OCI-LY7 (cell line): ENCODE results near the gene GRID1.

Experiments
- EZH2phosphoT487 ChIP-seq: fragments of 200-600 bp; sonication (generic); IDR thresholded peaks from 2 replicates; pipeline ENCODE4 v1.6.1; 2018; ENCODE audit warnings: low read depth, borderline replicate concordance, mild to moderate bottlenecking, mixed run types, antibody characterized with exemption, low read length, moderate library complexity, mixed read lengths
- TF ChIP-seq, protein P1 (sequence below): fragments of 200-600 bp; sonication (generic); conservative IDR thresholded peaks from 2 replicates; pipeline ENCODE4 v1.5.1; 2014; ENCODE audit warnings: mild to moderate bottlenecking, antibody characterized with exemption, low read length, moderate library complexity, mixed read lengths

DNA sequence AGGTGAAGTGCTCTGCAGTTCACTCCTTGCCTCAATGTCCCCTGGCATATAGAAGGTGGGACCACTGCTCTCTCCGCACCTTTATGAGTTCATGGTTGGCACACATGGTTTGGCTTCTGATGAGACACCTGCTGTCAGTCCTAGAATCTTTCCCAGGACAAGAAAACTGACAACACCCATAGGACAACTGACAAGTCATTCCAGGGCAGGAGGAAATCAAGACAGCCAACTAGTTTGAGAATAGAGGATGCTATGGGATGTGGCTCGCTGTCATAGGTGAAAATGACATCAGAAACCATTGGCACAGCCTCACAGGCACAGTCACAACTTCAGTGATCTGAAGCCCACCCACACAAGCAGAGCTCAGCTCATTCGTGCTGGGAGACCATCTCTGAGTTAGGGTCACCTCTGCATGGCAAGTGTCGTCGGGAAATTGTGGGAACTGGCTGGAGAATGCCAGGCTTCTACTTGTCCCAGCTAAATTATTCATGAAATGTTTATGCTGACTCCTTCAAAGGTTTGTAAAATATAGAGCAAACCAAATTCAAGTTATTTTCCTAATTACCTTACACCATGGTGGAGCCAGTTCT lies 762.4 kb downstream of the GRID1 start:
- TF ChIP-seq, protein P1, sequence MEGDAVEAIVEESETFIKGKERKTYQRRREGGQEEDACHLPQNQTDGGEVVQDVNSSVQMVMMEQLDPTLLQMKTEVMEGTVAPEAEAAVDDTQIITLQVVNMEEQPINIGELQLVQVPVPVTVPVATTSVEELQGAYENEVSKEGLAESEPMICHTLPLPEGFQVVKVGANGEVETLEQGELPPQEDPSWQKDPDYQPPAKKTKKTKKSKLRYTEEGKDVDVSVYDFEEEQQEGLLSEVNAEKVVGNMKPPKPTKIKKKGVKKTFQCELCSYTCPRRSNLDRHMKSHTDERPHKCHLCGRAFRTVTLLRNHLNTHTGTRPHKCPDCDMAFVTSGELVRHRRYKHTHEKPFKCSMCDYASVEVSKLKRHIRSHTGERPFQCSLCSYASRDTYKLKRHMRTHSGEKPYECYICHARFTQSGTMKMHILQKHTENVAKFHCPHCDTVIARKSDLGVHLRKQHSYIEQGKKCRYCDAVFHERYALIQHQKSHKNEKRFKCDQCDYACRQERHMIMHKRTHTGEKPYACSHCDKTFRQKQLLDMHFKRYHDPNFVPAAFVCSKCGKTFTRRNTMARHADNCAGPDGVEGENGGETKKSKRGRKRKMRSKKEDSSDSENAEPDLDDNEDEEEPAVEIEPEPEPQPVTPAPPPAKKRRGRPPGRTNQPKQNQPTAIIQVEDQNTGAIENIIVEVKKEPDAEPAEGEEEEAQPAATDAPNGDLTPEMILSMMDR, result no peak
- TF ChIP-seq EZH2phosphoT487, result no peak
